ENCODE data around the gene SHROOM3.

SHROOM3 gene

DNA sequence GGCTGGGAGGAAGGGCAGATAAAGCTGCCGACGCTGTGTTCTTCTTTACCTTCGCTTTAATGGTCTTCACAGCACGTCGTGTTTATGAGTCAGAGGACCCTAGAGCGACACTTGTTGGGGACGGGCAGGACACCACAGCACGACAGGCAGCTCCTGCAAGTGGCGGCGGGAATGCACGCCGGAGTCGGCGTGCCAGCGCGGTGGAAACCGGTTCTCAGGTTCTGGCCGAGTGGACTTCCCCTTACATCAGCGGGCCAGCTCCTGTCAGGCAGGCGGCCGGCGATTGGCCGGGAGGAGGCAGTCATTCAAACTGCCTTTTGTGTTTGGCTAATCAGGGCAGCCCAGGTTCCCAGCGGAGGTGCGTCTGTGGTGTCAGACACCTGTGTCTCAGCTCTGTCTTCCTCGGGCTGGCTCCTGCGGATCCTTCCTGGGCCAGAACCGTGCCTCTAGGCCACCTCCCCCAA is 150.9 kb downstream of the SHROOM3 start:
- no peak for TF ChIP-seq CTCF (IDR thresholded peaks at IDR 0.05; ENCODE audit: extremely low read depth, missing control alignments)
- peak; percentile 70 for DNase-seq (ENCODE audit: low spot score)

DNA sequence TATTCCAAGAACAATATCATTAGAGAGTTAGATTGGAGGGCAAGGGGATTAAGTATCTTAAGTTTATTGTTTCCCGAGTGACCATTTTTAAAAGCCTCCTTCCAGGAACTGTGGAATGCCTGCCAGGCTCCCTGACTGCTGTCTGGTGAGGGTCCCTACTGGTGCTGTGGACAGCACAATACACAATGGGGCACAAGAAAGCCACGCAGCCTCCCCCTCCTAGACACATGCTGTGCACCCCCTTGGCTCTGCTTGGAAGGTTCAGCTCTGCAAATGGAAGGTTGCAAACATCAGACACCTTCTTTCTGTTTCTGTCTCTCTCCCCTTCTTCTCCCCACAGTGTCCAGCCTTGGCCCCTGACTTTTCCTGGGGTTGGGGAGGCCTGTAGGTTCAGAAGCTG is 153.2 kb downstream of the SHROOM3 start:
- no peak for DNase-seq (ENCODE audit: low spot score)
- TF ChIP-seq CTCF (IDR thresholded peaks at IDR 0.05; ENCODE audit: extremely low read depth, missing control alignments) = no peak

- TF ChIP-seq CTCF (IDR thresholded peaks at IDR 0.05; ENCODE audit: extremely low read depth, missing control alignments) = no peak
- DNase-seq (ENCODE audit: low spot score) = no peak
Observed at GRCh38 chr4:76589402-76589801, 154.4 kb downstream of the SHROOM3 start.

- DNase-seq (ENCODE audit: low spot score) = no peak
- TF ChIP-seq CTCF (IDR thresholded peaks at IDR 0.05; ENCODE audit: extremely low read depth, missing control alignments) = no peak
Observed at GRCh38 chr4:76589872-76590797, 155.1 kb downstream of the SHROOM3 start.

DNA sequence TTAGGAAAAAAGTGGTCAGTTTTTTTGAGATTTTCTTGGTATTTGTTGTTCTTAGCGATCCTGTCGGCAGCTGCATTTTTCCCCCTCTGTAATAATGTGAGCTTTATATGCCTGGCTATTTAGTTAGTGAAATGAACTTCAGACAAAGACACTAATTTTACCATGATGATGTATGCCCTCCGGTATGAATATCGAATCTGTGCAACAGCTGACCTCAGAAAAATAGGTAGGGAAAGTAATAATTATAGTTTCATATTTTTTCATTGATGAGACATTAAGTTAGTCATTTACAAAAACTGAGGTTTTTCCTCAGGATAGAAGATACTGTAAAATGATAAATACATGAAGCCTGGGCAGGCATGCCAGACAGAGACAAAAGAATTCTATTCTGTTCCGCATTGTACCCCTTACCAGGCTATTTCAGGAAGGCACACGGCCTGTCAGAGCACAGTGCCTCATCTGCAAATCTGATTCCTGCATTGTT is 155.8 kb downstream of the SHROOM3 start:
- TF ChIP-seq CTCF (IDR thresholded peaks at IDR 0.05; ENCODE audit: extremely low read depth, missing control alignments) = no peak

DNA sequence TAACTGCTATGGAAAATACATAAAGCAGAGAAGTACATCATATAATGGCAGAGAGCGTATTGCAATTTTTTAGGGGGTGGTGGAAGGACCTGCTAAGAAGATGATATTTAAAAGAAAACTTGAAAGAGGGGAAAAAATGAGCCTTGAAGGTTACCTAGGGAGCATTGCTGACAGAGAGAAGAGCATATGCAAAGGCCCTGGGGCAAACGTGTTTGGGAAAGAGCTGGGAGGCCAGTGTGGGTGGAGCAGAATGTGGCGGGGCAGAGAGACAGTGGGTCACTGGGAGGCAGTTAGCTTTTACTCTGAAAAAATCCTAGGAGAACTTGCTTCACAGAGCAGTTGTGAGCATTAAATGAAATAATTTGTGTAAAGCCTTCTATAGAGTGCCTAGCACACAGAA is 157.0 kb downstream of the SHROOM3 start:
- TF ChIP-seq CTCF (IDR thresholded peaks at IDR 0.05; ENCODE audit: extremely low read depth, missing control alignments) = no peak
- DNase-seq (ENCODE audit: low spot score) = no peak

More for the DNA sequence above, 155.8 kb downstream of the SHROOM3 start:
- no peak for DNase-seq (ENCODE audit: low spot score)

DNA sequence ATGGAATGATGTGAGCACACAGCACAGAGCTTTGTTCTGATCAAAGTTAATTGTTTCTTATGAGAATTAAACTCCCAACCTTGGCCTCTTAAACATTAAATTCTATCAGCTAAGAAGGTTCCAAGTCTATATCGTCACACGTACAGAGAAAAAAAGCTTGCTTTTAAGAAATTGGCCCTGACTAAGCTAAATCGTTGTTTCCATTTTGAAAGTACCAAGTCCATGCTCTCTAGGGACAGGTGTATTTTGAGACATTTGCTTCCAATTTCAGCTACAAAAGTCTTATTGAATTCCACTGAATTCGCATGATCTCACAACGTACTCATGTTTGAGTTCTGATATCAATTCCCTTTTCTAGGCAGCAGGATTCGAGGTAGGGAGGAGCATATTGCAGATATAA is 157.4 kb downstream of the SHROOM3 start:
- no peak for DNase-seq (ENCODE audit: low spot score)
- TF ChIP-seq CTCF (IDR thresholded peaks at IDR 0.05; ENCODE audit: extremely low read depth, missing control alignments) = no peak
